SU-DHL-6 (cell line): ENCODE results near the gene GRM1.

Source experiments
- CTCF ChIP-seq: fragments of 200-600 bp; sonication (generic); IDR thresholded peaks from one replicate; pipeline ENCODE4 v1.5.1; 2017; ENCODE audit warnings: antibody characterized with exemption, mild to moderate bottlenecking, low read length, moderate library complexity; ENCODE audit not compliant: insufficient read depth, poor library complexity, severe bottlenecking
- EZH2phosphoT487 ChIP-seq: fragments of 200-600 bp; sonication (generic), shearing (Covaris generic); conservative IDR thresholded peaks from 2 replicates; pipeline ENCODE4 v1.6.1; 2018; ENCODE audit warnings: mild to moderate bottlenecking, antibody characterized with exemption, low read length, moderate library complexity, mixed read lengths

- no peak for TF ChIP-seq CTCF
- TF ChIP-seq EZH2phosphoT487: no peak
These were observed 66.6 kb downstream of the GRM1 start for GRCh38 chr6:146095481-146095880.
